Measurements from ENCODE around the gene FBXO41.
A peak's percentile ranks its signal among the peaks of the same experiment; 100 is the strongest.

FBXO41 gene

DNA sequence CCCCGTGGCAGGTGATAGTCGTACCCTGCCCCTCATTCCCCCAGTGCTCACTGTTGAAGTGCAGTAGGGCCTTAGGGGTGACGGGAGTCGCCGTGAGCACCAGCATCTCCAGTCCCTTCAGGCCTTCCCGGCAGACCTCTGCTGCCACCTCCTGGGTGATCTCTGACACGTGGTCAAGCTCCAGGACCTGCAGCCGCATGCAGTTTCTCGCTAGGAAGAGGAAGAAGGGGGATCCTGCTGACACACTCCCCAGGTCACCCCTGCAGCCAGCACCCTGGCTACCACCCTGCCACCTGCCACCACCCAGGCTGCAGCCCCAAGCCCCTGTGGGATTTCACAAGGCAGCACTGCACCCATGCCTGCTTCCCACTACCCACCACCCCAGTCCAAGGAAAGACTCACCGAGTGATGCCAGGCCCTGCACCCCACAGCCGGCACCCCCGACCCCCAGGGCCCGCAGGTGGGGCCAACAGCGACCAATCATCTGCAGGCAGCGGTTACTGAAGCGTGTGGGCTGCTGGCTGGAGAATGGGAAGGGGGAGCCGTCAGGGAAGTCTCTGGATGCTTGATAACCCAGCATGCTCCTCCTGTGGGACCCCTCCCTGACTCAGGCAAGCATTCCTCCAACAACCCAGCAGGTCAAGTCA, 23.8 kb downstream of the FBXO41 start:
- DNase-seq = peak; percentile 29

DNA sequence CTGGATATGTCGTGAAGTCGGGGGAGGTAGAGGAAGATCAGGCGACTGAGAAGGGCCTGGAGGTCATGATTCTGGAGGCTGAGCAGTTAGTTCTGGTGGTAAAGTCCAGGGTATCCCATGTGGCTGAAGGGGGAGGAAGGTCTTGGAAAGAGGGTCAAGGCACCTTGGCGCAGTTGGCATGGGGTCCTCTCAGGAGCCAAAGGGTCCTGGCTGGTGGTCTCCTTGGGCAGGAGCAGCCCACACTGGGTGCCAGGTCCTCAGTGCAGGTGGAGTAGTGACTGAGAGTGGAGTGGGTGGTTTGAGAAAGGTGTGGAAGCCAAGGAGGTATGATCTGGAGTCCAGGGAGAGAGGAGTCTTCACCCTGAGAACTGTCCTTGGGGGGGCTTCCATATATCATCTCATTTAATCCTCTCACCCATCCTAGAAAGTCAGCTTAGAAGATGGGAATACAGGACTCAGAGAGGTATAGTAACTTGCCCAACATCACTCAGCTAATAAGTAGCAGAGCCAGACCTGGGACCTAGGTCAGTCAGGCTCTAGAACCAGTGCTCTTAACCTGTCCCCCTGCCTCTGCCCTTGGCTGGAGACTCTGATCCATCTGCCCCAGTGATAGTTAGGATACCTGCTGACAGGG, 24.5 kb downstream of the FBXO41 start:
- DNase-seq = no peak

DNA sequence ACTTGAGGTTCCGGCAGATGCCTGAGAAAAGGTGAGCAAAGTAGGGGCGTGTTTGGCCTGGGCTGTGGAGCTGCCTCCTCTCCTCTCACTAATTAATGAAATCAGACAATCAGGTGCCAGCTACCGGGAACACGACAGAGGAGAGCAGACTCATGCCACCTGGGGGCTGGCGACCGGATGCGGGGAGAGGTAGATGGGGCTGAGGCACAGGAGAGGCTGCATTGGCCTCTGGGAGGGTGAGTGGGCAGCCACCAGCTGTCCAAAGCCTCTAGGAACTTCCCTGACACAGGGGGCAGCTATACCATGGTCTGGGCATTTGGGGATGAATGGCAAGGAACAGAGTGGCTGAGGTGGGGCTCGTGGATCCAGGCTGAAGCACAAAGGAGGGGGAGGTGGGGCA, 25.0 kb downstream of the FBXO41 start:
- no peak for DNase-seq

DNA sequence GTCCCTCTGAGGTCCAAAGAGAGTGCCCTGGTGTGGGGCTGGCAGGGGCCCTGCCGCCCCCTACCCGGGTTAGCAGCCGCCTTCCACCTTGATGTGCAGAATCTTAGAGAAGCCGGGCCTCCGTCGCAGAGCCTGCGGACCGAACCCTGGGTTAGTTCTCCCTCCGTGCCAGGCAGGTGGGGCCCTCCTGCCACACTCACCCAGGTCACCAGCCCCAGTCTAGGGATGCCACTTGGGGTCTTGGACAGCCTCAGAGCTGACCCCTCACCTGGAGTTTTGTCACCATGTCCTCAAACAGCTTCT, 25.4 kb downstream of the FBXO41 start:
- no peak for DNase-seq

DNA sequence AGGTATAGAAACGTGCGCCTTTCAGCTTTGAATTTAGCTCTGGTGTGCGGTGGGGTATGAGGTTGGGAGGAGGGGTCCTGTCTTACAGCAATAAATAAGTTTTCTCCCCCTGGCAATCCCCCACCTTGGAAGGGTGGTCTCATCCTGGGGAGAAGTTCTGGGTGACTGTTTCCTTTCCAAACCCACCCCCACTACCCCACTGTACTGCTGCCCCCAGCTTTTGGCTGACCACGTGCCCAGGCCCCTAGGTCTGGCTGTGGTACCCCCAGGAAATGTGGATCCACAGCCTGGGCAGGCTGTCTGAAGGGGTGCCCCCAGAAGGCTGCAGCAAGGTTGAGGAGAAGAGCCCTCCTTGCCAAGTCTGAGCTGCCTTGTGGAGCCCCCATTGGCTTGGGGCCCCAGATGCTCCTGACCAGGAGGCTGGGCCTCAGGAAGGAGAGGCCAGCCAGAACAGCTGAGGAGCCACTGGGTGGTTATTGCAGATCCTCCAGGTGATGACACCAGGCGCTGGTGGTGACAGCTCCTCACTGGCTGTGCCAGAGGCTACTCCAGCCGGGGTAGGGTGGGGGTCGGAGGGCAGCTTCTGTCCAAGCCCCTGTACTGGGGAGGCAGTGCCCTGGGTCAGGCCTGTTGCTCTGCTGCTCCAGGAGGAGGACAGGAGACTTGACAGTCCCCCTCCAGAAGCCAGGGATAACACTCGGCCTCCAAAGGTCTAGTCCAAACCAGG, 25.9 kb downstream of the FBXO41 start:
- DNase-seq = no peak

DNA sequence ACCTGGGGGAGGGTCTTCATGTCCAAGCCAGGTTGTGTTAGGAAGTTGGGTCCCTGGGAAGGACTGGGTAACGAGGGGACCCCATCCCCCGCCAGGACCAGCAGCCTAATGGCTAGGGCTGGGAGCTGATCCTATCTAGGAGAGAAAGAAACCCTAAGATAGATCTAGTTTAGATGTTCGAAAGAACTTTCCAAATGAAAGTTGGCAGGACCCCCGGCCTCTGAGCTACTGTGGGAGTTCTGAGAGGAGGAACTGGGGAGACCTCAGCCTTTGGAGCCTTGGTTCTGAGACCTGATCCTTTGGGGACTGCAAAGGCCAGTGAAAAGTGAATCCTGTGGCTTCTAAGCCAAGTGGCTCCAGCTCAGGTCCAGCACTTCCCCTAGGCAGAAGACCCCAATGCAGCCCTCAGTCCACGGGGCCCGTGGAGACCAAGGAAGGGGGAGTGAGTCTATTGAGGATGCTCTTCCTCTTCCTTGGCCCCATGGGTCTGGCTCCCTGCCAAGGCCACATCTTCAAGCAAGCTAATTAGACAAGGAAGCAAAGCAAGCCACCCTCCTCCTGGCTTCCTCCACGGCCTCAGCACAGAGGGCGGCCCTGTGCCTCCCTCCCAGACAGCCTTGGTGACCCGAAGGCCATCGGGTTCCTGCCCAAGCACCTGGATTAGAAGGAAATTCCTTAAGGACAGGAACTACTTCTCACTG, 26.7 kb downstream of the FBXO41 start:
- peak; percentile 60 for DNase-seq

DNA sequence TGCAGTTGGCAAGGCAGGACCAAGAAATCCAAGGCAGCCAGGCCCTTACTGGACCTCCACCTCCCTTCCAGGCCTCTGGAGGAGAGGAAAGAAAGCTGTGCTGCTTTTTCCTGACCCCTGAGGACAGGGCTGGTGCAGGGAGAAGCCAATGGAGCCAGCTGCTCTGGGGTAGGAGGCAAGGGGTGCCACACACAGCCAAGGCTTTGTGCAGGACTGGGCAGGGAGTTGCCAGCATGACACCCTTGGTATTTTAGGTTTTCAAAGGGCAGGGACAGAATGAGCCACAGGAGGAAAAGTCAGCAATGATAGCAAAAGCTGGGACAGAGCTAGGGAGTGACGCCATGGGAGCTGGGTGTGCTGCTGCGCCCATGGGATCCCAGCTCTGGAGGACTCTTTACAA, 27.3 kb downstream of the FBXO41 start:
- no peak for DNase-seq

DNA sequence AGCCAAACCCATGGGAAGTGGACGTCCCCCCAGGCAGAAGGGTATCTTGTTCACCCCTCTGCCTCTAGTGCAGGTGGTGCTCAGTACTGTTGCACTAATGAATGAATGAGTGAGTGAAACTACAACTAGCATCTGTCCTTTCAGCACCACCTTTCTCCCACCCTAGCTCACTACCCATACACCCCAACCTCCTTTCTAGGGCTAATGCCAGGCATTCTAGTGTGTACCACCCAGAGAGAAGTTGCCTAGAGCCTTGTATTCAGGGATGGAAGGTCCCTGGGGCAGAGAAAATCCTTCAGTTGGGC, 27.7 kb downstream of the FBXO41 start:
- DNase-seq = no peak

DNA sequence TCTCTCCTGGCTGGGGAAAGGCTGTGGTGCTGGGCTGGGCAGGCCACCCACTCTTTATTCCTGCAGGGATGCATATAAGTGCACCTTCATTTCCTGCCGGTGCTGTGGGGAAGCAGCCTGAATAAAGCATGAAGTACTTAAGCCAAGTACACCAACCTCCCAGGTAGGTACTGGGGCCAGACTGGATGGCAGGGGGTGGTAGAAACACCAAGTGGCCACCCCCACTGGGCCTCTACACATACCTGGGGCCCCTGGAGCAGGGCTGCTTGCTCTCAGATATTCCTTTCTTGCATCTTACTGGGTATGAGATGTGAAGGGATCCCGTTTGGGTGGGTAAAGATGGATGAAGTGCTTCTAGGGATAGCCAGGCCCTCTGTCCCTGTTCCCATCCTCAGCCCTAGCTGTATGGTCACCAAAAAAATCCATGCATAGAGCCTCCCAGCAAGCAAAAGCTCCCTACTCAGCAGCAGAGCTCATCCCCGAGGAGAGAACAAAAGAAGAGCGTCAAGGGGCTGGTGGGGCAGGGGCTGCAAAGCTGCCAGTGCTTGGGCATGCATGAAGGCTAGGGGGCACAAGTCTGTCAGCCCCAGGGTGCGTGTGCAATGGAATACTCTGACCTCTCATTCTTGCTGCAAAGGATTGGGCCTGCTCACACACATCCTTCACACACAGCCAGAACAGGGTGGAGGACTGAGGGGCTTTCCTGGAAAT, 28.2 kb downstream of the FBXO41 start:
- no peak for DNase-seq

DNA sequence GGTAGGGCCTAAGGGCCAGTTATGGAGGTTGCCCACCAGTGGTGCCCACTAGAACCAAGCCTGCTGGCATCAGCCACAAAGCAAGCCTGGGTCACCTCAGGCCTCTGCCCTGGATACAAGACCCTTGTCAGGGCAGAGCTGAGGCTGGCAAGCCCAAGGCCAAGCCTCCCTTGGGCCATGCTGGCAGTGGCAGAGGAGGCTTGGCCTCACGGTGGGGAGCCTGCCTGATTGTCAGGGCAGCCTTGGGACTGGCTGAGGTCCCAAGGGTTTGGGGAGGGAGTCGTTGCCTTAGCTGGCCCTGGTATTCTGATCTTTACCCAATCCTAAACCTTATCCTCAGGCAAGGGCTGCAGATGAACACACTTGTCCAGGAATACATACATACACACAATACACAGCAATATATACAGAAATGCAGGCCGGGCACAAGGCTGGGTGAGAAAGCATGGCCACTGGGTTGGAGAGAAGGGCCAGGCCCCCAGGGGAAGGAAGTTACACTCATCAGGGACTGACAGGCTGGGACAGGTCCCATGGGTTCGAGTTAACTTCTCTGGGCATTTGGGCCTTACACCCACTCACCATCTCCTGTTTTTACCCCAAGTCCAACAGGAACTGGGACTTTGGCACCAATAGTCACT, 29.2 kb downstream of the FBXO41 start:
- no peak for DNase-seq

DNA sequence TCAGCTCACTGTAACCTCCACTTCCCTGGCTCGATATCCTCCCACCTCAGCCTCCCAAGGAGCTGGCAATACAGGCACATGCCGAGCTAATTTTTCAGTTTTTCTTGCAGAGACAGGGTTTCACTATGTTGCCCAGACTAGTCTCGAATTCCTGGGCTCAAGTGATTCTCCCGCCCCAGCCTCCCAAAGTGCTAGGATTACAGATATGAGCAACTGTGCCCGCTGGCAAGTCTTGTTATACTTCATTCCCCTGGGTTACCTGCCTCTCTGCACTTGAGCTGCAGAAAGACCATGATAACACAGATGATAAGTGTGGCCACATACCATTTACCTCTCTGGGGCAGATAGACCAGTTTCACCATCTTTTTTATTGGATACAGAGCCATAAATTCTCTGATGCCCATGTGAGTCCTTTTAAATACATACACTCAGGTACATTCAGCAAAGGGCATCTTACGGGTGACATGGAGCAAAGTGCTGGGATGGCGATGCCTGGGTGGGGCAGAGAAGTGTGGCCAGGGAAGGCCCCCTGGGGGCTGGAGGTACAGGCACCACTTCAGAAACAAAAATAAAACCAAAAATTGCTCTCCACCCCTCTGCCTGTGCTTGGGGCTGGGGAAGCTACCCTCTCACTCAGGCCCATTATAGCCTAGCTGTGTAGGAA, 29.8 kb downstream of the FBXO41 start:
- DNase-seq = no peak

DNA sequence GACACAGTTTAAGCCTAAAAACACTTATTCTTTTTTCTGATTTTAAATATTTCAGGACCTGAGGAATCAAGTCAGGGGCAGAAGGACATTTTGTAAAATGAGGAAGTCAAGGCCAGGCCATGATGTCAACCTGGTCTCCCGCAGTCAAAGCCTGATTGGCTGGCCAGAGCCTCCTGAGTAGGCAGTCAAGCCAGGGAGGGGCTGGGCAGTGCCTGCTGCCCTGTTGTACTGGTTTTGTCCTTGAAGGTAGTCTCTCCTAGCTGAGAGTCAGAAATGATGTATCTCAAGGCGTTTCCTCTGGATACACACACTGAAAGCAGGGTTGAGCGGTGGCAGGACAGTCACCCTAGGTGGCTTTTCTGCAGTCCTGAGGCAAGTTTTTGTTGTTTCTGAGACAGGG, 30.4 kb downstream of the FBXO41 start:
- DNase-seq = no peak

DNA sequence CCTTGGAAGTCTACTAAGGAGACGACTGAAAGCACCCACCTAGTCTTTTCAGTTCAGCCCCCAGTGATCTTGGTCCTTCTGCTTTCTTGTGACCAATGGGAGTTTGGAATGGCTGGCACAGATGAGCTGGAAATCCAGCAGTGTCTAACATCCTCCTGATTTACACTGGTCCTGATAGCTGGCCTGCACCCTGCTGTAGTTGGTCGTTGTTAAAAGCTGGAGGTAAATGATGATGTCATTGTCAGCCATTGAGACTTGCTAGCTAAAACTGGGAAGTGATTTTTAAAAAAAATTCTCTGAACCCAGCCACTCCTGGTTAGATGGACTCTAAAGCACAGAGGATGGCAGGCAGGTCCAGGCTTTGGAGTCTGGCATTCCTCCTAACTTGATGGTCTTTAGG, 30.9 kb downstream of the FBXO41 start:
- no peak for DNase-seq

DNA sequence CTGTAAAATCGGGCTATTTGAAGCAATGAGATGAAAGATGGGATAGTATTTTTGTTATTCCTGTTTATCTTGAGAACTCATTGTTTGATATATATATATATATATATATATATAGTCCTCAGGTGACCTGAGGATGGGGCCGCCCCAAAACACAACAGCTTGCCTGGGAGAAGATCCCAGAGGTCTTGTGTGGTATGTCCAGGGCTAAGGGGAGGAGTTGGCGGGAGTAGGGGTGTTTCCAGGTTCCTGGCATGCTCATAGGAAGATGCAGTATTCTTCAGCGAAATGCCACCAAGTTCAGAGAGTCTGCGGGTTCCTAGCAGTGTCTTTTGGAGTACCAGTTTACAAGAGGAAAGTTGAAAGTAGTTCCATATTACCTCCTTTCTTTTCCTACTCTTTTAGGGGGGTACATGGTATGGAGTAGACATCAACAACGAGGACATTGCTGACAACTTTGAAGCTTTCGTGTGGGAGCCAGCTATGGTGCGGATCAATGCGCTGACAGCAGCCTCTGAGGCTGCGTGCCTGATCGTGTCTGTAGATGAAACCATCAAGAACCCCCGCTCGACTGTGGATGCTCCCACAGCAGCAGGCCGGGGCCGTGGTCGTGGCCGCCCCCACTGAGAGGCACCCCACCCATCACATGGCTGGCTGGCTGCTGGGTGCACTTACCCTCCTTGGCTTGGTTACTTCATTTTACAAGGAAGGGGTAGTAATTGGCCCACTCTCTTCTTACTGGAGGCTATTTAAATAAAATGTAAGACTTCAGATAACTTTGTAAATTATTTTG, 31.8 kb downstream of the FBXO41 start:
- DNase-seq = no peak

DNA sequence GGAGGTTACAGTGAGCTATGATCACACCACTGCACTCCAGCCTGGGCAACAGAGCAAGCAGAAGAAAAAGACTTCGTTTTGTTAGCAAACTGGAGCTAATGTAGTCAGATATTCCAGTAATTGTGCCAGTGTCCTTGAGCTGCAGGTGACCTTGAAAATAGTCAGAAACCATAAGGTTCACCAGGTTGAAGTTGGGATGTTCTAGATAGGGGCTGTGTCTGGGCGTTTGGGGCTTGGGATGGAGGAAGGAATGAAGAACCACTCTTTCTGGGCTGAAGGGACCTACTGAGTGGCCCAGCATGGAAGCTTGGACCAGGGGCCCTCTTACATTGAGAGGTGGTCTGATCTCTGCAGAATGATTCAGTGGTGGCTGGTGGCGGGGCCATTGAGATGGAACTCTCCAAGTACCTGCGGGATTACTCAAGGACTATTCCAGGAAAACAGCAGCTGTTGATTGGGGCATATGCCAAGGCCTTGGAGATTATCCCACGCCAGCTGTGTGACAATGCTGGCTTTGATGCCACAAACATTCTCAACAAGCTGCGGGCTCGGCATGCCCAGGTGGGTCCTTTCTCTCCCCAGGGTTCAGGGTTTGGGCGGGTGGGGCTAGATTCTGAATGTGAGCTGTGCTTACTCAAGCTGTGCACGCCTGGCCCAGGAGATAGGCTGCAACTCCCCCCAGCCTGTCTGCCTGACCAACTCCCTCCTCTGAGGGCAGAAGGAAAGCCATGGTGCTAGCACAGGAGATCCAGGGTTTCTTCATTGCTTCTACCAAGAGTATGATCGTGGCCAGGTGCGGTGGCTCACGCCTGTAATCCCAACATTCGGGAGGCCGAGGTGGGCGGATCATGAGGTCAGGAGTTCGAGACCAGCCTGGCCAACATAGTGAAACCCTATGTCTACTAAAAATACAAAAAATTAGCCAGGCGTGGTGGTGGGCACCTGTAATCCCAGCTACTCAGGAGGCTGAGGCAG, 33.1 kb downstream of the FBXO41 start:
- DNase-seq = no peak

DNA sequence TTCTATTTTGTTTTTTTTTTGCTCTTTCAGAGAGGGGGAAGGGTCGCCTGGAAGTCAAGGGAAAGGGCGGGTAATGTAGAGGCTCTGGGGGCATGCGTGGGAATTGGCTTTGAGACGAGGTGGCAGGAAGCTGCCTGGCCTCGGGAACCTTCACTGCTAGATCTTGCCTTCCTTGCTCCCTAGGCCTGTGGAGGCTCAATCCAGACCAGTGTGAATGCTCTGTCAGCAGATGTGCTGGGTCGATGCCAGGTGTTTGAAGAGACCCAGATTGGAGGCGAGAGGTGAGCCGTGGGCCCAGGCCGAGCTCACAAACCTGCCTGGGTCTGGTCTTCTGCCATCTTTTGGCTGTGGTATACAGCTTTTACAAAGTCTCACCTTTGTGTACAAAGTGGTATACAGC, 34.6 kb downstream of the FBXO41 start:
- no peak for DNase-seq

DNA sequence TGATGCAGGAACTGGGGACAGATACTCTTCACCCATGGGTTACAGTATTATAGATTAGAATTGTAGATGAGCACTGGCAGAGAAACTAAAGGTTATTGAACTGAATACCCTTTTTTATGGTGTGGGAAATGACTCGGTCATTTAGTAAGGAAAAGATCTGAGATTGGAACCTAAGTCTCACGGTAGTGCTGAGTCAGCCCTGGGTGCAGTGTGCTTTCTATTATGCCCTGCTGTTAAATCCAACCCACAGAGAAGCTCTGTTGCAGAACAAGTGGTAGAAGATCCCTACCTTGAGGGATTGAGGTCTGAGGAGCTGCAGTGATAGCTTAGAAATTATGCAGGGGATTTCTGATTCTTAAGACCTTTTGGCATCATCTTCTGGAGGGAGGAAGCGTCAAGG, 37.4 kb downstream of the FBXO41 start:
- DNase-seq = no peak

DNA sequence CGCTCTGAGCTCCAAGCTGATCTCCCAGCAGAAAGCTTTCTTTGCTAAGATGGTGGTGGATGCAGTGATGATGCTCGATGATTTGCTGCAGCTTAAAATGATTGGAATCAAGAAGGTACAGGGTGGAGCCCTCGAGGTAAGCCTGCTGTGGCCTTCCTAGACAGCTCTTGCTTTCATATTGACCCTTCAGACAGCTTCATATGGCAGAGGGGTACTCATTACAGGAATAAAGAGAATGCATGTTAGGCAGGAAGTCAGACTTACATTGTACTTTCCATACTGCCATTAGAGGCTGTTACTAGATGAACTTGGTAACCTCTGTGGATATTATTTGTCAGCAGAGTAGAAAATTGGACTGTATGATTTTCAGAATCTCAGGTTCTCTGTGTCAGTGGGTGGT, 39.7 kb downstream of the FBXO41 start:
- no peak for DNase-seq

DNA sequence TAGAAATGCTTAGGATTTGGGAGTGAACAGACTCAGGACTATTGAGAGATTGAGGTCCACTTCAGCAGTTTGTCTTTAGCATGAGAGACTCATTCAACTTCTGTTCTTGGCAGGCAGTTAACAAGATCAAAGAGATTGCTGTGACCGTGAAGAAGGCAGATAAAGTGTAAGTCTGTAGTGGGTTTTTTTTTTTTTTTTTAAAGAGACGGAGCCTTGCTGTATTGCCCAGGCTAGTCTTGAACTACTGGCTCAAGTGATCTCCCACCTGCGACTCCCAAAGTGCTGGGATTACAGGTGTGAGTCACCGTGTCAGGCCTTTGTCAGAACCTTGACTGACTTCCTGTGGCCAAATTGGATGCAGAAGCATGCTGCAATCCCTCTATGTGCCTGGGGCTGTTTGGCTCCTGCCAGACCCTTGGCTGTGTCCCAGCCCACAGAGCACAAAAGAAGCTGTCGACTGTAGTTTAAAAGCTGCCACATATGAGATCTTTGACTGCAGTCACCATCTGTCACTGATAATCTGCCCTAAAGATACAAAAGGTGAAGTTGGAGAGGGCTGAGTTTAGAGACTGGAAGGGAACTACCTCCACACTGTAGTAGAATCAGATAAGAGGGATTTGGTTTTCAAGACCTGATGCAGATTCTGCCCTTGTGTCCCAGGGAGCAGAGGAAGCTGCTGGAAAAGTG, 40.3 kb downstream of the FBXO41 start:
- no peak for DNase-seq

DNA sequence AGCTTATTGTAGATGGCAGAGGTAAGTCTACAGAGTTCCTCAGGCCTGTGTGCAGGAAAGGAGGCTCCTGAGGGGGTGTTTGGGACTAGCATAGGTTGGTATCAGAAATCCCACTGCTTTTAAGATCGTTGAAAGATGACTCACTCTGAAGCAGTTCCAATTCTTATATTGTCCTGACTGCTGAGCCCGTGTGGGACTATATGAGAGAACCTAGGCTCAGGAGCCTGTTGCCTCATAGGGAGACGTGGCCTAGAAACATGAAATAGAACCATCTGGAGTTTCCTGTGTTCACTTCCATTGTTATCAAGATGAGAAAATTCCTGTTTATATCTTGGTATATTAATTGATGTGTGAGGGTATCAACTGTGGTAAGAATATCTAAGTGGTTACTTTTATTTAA, 44.5 kb downstream of the FBXO41 start:
- DNase-seq = no peak

Measured in CD4-positive, alpha-beta T cell treated with Interleukin-6 for 4 hours (primary cell).